Measurements from ENCODE around the gene RRN3.
"Not testable (repeated sequence)": the region's sequence is repeated elsewhere in the genome, so short reads cannot be mapped to it uniquely, and the experiment has no call there.

RRN3 gene, protein sequence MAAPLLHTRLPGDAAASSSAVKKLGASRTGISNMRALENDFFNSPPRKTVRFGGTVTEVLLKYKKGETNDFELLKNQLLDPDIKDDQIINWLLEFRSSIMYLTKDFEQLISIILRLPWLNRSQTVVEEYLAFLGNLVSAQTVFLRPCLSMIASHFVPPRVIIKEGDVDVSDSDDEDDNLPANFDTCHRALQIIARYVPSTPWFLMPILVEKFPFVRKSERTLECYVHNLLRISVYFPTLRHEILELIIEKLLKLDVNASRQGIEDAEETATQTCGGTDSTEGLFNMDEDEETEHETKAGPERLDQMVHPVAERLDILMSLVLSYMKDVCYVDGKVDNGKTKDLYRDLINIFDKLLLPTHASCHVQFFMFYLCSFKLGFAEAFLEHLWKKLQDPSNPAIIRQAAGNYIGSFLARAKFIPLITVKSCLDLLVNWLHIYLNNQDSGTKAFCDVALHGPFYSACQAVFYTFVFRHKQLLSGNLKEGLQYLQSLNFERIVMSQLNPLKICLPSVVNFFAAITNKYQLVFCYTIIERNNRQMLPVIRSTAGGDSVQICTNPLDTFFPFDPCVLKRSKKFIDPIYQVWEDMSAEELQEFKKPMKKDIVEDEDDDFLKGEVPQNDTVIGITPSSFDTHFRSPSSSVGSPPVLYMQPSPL

DNA sequence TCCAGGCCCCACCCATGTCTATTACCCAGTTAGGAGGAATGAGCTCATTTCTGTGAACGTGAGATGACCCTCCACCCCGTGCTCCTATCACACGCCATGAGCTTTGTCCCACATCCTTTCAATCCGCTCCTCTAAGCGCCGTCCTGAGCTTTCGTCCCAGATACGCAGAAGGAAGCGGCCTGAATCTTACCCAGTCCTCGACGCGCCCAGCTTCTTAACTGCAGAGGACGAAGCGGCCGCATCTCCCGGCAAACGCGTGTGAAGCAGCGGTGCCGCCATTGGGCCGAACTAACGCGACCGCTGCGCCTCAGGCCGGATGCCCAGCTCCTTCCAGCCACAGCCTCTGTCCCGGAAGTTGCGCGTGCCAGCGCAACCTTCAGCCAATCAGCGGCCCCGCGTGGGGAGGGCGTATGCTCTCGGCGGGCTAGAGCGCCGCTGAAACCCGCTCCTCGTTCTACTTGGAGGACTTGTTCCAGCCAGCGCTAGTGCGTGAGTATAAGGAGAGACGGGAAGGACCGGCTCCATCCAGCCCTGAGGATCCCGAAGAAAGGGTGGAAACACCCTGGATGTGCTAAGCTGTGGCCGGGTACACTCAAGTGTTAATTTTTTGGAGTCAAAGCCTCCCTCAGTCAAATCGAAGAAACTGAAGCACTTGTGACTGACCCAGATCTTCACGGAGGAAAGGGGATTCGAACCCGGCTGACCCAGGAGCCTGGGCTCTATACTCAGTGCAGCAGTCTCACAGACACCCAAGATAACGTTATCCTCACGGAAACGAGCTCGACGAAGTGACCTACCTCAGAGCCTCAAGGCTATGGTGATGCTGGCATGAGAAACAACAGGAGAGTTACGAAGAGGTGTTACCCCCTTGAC, at the start of gene RRN3:
Gene RRN3, minus strand, starts transcription at position 318 of the 873 bp plus-strand sequence. Its CDS starts 39 bp downstream, at position 279.
- peak; percentile 66 for DNase-seq

DNA sequence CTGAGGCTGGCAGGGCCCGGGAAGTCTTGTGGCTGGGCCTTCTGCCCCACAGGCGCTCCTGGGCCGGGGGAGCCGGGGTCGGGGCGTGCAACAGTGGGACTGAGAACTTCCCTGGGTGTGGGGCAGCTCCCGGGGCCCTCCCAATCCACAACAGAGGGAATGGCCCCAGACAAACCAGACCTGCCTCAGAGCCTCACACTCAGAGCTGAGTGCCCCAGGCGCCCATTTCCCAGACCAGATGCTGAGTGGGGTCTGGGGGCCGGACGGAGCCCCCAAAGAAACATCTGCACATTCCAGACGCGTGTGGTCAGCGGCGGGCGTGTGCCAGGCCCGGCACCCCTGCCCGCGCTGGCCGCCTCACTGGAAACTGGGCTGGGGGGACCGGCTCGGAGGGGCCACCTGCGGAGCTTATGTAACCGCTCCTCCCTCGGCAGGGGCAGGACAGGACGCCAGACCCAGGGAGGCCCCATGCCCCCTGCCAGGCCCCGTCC, 49.6 kb upstream of the RRN3 start:
- DNase-seq, result not testable (repeated sequence)

GRCh38 chr16:15142891-15143600, 49.0 kb upstream of the RRN3 start:
- not testable (repeated sequence) for DNase-seq

DNA sequence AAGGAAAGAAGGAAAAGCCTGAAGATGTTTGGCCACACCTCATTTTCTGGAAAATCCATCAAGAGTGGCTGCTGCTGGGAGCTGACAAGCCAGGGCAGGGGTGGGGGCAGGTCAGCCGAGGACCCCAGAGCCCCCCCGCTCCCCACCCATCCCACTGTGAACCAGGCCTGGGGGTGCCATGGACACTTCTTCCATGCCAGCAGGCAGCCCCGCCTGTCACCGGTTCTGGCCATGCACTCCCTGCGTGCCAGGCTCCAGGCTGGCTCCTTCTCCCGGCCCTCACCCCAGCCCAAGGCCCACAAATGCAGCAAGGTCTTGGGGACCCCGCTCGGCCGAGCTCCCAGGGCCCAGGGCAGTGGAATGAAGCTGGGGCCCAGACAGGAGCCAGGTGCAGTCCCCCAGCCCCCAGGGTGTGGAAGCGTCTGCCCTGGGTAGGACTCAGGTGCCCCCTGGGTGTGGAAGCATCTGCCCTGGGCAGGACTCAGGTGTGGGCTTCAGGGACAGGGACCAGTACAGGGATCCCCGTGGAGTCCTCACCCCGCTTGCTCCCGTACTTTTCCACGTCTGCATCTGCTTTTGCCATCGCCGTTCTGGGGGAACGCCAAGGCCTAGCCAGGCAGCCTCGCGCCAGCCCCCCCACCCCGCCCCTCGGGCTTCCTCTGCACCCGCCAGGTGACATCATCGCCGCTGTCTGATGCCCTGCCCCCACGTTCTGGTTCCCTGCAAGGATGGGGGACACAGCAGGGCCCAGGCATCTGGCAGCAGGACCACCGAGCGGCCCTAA, 48.2 kb upstream of the RRN3 start:
- not testable (repeated sequence) for DNase-seq

- DNase-seq, result no peak
These were observed 47.5 kb upstream of the RRN3 start for GRCh38 chr16:15141586-15141985.

DNA sequence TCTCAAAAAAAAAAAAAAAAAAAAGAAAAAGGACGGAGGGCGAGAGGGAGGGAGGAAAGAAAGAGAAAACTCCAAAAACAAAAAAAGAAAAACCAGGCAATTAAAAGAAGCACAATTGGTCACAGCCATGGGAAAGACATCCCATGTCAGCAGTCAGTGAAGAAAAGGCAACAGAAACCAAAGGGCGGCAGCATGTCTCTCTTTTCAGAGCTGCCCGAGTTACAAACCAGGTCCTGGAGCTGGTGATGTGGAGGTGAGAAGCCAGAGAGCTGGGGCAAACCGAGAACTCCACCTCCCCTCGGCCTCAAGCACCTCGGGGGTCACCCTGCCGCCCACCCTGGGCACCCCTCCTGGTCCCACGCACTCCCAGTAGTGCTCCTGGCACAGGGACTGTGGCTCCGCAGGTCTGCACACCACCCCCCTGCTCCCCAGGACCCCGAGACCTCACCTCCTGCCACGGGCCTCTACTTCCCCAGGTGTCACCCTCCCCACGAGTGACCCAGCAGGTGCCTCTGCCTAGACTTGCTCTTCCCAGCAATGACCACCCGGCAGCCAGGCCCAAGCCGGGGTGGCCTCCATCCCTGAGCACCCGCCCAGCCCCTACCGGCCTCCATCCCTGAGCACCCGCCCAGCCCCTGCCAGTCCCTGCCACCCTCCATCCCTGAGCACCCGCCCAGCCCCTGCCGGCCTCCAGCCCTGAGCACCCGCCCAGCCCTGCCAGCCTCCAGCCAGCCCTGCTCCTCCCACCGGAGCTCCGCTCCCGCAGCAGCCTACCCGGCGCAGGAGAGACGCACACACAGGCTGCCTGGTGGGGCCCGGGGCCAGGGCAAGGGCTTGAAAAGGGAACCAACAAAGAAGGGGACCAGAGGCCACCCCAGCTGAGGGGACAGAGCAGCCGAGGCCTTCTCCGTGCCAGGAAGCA, 46.6 kb upstream of the RRN3 start:
- DNase-seq, result not testable (repeated sequence)

DNA sequence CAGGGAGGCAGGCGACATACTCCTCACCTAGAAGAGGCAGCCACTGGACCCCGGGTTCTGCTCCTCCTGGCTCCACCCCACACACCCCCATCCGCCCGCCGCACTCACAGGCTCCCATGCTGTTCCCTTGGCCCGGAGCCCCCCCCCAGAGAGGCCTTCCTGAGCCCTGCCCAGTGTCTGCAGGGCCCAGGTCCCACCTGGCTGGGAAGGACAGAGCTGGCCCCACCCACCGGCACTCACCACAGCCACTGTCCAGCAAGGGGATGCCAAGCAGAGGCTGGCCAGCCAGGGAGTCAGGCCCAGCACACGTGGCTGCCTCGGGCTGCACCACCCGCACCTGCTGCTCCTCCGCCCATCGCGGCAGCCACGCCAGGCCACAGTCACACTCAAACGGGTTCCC, 43.4 kb upstream of the RRN3 start:
- not testable (repeated sequence) for DNase-seq

DNA sequence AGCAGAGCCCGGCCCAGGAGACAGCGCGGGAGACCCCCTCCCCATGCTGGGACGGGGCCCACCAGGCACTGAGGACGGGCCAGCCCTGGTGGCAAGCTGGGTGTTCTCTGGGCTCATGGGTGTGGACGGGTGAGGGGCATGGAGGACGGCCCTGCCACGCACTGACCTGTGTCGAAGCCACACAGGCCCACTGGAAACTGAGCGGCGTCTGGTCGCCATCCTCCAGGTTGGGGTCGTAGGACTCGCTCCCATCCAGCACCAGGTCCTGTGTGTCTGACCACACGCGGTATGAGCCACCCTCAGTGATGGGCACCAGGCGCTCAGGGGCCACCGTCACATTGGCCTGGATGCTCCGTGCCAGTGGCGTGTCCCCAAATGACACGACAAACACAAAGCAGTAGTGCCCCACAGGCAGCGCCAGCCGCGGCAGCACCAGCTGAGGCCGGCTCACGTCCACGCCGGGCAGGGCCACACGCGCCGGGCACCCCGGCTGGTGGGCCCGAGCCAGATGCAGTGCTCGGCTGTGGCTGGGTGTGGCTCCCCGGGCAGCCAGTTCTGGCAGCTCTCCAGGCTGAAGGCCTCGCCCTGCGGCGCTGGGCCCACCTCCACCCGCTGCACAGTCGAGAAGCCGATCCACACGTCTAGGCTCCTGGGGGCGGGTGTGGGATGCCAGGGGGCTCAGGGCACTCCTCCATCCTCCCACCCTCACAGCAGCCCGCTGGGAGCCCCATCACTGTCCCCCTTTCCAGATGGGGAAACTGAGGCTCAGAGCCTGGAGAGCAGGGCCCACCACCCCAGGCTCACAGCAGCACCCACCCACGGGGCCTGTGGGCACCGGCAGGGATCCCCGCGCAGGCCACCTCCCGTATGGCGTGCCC, 41.6 kb upstream of the RRN3 start:
- not testable (repeated sequence) for DNase-seq

DNA sequence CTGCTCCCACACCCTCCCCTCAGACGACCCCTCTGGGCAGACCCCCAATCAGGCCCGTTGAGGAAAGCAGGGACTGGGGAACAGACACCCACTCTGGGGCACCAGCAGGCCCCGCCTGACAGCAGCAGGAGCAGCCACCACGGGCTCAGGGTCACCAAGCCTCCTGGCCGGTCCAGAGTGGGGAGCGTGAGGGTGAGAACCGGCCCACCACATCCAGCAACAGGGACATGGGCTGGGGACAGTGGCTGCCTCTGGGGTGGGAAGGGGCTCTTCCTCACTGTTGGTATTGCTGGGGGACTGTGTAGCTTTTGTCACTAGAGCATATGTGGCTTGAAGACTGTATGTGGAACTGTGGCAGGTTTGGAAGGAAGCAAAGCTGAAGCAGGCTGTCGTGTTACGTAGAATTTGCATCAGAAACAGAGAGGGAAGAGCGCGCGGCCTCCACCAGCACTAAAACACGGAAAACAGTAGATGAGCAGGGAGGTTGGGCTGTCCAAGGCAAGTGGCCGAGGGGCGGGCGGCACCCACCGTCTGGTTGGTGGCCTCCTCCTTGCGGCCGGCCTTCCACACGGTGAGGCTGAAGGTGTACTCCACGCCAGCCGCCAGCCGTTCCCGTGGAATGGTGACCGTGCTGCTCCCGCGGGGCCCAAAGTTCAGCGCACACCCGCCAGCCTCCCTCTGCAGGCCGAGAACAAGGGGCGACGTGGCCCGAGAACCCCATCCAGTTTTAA, 40.8 kb upstream of the RRN3 start:
- not testable (repeated sequence) for DNase-seq

DNA sequence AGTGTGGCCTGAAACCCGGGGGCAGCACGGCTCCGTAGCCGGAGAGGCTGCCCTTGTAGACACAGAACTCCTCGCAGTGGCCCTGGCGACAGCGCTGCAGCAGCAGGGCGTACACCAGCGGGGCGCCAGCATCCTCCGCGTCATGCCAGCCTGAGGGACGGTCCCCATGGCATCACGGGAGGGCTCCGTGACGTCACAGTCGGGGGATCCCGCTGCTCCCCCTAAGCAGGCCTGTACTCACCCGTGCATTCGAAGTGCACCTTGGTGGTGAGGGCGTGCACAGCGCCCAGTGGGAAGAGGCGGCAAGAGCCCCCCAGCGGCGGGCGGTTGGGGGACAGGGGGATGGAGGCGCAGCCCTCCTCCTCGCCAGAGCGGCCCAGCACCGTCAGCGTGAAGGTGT, 39.5 kb upstream of the RRN3 start:
- DNase-seq, result not testable (repeated sequence)

DNA sequence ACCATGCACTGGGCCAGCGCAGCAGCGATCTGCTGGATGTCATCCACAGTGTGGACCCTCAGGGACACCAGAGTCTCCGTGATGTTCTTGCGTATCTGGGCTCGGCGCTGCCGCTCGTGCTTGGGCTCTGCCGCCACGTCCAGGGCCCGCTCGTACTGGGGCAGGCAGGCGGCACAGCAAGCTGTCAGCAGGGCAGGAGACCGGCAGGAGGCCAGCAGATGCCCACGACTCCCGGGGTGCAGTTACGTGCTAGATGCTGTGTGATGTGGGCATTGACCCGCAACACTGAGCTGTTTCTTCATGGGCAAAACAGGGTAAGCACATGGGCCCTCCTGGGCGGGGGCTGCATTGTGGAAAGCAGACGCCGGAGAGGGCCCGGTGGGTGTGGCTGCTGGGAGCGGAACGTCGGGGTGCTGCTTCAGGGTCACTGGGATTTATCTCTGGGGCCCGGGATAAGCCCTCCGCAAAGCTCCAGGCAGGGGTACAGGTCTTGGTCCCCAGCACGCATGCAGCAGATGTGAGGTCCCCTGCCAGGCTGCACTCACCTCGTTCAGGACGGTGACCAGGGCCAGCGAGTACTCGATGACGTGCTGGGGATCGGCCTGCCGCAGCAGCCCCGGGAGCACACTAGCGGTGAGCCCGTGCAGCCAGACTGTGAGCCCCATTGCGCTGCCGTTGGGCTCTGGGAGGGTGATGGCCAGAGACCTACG, 38.8 kb upstream of the RRN3 start:
- not testable (repeated sequence) for DNase-seq

- not testable (repeated sequence) for DNase-seq
These were observed 37.0 kb upstream of the RRN3 start for GRCh38 chr16:15130943-15131700.

- not testable (repeated sequence) for DNase-seq
These were observed 36.3 kb upstream of the RRN3 start for GRCh38 chr16:15130256-15130932.

- not testable (repeated sequence) for DNase-seq
These were observed 33.8 kb upstream of the RRN3 start for GRCh38 chr16:15127641-15128425.

DNA sequence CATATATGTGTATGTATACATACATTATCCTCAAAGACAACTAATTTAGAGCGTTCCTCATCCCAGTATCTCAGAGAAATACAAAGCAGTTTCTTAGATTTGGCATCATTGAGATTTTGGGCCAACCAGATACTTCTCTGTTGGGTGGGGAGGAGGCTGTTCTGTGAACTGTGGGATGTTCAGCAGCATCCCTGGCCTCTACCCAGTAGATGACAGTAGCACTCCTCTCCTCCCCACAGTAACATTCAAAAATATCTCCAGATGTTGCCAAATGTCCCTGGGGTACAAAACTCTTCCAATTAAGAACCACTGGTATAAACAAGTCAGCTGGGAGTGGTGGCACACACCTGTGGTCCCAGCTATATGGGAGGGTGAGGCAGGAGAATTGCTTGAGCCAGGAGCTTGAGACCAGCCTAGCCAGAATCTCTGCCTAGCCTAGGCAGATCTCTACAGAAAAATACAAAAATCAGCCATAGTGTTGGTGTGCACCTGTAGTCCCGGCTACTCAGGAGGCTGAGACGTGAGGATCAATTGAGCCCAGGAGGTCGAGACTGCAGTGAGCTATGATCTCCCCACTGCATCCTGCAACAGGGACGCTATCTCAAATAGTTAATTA, 6.4 kb upstream of the RRN3 start:
- not testable (repeated sequence) for DNase-seq
